T-helper 1 cell (primary cell): Measurements from ENCODE around the gene TBC1D9B.
"Not testable (repeated sequence)": the region's sequence is repeated elsewhere in the genome, so short reads cannot be mapped to it uniquely, and the experiment has no call there.

Experiments used
- DNase-seq, 5 donors: peaks; one replicate each; pipeline ENCODE4 v3.0.0-alpha.2; 2012 to 2020

The TBC1D9B gene

DNA sequence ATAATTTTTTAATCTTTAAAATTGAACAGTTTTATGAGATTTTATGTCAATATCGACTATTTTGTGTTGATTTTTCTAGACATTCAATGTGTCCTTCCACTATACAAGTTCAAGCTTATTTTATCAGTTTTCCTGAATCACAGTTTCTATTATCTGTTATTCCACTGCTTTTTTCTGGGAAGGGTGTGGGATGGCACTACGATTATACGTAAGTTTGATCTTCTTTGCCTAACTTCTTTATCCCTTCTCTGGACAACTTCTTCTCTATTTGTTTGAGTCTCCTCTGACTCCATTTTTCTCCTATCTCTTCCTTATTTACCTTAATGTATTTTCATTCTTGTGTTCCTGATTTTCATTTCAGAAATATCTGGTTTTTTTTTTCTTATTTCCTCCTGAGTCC lies 24.5 kb downstream of the TBC1D9B start:
- no peak for DNase-seq

DNA sequence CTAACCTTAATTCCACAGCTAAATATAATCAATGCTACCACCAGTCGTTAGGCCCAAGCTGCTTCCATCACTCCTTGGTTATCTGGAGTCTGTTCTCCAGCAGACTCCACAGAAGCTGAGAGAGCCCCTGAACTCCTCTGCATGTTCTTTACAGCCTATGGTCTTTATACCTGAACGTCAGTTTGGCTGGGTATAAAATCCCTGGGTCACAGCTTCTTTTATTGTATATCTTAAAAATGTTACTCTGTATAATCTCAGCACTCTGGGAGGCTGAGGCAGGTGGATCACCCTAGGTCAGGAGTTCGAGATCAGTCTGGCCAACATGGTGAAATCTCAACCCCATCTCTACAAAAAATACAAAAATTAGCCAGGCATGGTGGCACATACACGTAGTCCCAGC lies 25.4 kb downstream of the TBC1D9B start:
- DNase-seq = no peak

DNA sequence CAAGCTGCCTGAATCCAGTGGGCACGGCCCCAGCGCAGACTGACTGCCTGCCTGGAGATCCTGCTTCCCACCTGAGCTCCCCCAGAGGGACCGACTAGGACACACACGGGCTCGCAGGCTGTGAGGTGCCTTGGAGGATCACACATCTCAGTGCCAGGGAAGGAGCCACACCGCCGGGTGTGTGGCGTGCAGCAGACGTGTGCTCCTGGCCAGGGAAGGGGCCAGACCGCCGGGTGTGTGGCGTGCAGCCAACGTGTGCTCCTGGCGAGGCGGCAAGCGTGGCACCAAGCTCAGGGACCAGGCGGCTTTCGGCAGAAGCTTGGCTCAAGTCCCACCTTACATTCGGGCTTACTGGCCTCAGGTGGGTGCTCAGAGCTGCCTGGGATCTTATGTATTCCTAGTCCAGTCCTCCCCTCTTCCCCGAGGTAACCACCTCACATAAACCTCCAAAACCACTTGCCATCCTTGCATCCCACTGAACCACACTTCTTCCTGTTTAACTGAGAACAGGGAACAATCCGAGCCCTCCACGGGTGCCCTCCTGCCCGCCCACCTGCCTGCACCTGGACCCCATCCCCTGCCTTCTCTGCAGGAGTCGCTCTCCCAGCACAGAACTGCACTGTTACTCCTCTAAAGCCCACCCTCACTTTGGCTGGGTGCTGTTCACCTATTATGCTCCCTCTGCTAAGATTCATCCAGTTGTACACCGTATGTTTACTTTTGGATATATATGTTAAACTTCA lies 26.7 kb downstream of the TBC1D9B start:
- no peak for DNase-seq

DNA sequence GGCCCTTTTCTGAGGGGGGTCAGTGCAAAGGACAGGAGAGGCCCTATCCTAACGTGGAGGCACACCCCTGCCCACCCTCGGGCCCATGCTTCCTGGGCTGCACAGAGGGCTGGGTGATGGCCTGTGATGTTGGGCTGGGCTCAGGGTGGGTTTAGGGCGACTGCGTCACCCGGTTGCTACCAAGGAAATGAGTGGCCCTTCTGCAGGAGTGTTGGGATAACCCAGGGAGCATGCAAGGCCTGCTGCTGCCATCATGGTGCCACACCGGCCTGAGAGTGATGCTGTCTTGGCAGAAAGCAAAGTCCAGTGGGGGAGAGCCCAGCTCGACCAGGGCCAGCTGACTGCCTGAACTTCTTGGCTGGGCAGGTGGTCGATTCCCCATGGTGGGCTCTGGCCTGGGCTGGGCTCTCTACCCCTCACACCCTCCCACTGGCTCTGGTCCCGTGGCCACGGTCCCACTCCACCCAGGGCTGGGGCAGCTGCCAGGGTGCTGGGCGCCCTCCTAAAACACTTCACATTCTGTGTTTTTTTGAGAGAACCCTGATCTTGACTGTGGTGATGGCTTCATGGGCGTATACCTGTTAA lies 27.5 kb downstream of the TBC1D9B start:
- no peak for DNase-seq

DNA sequence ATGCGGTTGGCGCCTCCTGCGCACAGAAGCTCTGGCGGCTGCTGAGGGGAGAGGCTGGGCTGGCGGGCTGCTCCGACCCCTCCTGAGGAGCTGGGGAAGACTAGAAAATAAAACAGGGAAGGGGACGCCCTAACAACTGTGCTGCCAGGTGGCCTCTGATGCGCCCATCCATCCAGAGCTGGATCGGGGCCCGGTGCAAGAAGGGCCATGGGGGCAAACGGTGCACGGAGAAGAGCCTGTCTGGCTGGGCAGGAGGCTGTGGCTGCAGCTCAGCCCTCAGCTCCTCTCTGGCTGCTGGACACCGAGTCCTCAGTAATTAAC lies 28.0 kb downstream of the TBC1D9B start:
- no peak for DNase-seq

DNA sequence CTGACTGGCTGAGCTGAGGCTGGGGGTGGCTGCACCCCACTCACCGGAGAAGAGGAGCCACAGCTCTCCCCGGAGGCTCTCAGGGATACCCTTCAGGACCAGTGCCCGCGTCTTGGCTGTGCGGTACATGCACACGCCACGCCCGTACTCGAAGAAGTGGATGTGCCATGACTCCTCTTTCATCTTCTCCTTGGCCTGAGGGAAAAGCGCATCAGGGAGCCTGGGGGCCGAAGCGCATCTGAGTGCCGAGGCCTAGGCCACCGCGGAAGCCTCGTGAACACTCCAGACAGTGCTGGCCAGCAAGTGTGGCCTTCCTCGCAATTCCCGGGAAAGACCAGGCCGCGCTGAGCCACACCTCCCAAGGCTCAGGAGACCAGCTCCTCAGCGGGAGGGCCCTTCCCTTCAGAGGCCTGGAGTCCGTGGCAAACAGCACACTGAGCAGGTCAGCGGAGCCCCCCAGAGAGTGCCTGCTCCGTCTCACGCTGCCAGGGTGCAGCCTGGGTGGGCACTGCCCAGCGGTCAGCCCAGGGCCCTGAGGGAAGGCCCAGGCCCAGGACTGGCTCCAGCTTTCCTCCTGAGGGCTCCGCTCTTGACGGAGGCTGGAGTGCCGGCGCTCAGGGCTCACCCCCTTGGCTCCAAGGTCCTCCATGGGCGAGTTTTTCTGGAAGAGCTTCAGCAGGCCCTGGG lies 28.6 kb downstream of the TBC1D9B start:
- DNase-seq = no peak

DNA sequence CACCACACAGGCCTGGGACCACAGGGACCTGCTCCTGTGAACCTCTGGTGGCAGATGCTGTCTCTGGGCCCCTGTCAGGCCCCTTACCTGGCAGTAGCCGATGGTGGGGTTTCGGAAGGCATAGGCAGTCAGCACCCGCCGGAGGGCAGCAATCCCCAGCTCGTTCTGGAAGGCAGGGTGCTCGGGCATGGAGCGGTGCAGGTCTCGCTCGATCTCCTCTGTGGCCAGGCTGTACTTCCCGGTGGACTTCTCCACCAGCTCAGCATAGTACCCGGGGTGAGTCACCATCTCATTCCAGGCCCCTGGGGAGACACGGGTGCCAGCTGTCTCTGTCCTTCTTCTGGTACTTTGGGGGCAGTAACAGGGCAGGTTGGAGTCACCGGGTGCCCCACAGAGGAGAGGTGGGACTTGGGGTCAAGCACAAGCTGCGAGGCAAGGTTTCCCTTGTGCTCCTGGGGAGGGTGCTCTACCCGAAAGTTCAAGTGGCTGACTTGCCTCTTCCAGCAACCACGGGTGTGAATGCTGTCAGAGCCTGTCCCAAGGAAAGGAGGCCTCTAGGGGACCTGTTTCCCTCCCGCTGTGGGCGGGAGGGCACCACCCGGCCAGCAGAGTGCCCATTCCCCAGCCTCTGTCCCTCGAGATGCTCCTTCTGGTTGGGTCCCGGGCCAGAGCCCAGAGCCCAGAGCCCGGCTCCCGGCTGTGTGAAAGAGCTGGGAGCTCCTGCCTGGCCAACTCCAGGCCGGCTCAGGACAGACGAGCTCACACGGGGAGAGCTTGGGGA lies 29.3 kb downstream of the TBC1D9B start:
- no peak for DNase-seq

DNA sequence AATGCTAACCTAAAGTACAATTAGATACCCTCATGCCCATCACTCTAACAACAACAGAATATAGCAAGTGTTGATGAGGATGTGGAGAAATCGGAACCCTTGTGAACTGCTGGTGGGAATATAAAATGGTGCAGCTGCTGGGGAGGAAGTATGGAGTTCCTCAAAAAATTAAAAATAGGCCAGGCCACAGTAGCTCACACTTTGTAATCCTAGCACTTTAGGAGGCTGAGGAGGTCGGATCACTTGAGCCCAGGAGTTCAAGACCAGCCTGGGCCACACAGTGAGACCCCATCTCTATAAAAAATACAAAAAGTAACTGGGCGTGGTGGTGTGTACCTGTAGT lies 31.1 kb downstream of the TBC1D9B start:
- no peak for DNase-seq

DNA sequence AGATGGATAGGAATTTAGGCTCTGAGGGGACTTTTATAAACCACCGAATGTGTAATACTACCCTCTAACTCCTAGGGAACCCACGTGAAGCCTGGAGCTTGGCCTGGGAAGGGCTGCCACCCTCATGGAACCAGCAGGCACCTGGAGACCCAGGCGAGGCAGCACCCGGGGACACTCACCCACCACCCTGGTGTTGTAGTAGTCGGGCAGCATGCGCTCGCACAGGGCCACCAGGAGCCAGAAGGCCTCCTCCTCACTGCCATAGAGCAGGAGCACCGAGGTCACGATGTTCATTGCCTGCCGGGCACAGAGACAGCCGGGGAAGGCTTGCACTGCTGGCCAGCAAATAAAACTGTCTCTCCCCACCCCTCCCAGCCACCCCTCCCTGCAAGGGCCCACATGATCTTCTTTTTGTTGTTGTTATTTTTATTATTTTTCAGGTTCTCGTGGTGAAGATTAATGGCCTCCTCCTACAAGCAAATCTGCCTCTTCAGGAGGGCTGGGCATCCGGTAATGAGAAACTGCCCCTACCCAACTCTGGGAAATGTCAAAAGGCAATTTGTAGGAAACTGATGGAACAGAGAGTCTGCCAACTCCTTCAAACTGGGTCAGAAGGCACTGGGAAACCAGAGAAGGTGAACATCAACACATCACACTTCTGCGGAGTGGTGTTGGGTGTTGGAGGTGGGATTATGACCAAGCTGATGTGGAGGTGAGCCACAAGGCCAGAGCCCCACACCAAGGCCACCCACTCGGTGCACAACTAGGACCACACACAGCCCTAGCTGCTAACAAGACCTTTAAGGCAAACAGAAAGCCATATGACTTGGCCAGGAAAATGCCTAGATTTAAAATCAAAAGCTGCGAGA lies 31.7 kb downstream of the TBC1D9B start:
- no peak for DNase-seq

DNA sequence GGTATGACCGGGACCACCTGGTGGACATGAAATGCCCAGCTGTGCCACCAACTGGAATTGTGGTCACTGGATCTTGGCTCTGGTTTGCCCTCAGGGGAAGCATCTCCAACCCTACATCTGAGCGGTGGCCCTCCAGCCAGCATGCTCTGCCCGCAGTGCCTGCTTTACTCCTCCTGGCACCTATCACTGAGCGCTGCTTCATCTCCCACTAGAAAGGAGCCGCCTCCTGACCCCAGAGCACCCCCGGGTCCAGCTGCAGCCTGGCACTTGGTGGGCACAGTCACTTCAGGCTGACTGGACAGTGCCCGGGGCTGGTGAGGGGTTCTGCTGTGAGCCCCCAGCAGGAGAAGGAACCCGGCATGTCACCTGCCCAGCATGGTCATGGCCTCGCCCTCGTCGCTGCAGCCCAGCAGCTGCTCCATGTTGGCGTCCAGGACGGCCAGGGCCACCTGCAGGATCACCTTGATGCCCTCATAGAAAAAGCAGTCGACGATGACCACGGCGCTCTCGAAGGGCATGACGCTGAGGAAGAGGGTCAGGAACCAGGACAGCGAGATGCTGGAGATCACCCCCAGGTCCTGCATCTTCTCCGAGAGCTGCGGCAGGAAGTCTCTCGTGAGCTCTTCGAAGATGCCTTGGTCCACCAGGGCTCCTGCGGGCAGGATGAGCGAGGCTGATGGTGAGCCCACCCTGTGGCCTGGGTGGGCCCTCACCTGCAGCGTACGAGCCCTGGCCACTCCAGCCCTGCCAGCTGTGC lies 33.0 kb downstream of the TBC1D9B start:
- DNase-seq = no peak

DNA sequence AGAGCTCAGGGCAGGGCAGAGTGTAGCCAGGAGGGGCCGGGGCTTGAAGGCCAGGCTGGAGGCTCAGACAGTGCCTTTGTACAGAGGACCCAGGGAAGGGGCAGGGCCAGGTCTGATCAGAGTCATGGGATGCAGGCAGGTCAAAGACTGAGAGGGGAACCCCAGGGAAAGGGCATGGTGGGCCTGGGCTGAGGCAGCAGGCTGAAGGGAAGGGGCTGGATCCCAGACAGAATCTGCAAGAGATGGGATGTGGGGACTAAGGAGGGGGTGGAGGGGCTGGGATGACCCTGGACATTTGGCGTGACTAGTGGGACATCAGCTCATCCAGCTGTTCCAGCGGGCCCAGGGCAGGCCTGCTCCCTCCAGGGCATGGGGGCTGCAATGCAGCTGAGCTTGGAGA lies 33.6 kb downstream of the TBC1D9B start:
- DNase-seq = no peak

DNA sequence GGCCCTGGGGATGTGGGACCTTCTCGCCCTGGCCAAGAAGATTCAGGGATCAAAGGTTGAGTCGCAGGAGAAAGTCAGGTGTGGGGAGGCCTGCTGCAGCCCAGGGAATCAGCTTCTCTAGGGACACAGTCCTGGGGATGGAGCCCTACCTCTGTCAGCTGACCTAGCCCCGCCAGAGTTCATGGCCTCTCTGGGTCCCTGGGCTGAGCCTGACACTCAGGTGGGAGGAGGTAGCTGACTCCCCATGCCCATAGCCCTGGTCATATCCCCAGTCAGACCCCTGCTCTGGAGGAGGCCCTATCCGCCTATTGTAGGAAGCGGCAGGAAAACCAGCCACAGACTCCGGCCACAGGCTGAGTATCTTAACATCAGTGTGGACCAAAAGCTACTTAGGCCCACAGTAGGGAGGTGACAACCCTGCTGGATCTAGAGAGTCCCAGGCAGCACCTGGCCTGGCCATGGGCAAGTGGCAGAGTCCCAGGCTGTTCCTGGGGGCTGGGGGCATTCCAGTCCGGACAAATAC lies 34.0 kb downstream of the TBC1D9B start:
- DNase-seq = no peak

DNA sequence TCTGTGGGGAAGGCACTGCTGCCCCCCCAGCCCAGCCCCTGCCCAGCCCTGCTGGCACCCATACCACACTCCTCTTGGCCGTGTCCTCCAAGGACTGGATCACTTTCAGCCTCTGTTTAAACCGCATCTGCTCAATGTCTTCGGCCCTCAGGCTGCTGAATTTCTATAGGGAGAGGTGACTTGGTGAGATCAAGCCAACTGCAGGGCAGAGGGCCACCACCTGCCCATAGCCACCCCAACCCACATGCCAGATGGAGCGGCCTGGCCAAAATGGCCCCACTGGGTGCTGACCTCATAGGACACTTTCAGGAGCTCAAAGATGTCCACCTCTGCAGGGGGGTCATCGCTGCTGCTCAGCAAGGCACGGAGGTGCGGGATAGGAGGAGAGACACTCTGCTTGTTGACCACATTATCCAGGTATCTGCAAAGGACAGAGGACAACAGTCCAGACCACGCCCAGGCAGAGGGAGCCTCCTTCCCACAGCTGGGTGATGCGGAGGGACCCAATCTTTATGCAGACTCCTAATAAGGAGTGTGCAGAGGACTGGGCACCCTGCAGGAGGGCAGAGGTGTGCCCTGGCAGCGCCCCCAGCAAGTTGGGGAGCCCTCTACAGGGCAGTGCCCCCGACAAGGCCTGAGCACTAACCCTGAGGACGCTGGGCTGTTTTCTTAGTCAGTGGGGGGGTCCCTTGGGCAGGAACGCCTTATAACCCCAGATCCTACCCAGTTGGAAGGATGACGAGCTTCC lies 34.7 kb downstream of the TBC1D9B start:
- no peak for DNase-seq

DNA sequence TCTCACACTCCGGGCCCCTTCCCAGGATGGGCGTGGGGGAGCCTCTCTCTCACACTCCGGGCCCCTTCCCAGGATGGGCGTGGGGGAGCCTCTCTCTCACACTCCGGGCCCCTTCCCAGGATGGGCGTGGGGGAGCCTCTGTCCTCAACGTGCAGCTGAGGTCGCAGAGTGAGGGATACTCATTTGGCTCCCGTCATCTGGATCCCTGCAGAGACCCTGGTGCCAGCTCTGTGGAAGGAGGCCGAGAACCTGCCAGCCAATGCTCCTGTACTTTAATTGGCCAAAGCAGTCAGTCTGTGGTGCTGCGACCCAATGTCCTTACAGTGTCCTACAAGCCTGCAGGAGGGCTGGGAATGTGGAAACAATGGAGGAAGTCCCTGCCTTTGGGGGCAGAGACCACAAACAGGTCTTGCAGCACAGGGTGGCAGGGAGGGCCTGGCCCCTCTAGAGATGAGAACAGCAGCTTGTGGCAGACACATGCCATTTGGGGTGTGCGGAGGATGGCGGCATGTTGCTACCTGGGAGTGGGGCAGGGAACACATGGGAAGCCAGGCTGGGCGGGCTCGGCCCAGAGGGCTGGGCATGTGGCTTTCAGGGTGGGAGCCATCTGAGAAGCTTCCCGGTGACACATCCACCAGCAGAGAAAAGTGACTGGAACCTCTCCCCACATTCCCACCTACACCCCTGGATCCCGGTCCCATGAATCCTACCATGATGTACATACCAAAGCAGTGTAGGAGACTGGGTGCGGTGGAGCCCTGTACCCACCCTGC lies 35.5 kb downstream of the TBC1D9B start:
- no peak for DNase-seq

DNA sequence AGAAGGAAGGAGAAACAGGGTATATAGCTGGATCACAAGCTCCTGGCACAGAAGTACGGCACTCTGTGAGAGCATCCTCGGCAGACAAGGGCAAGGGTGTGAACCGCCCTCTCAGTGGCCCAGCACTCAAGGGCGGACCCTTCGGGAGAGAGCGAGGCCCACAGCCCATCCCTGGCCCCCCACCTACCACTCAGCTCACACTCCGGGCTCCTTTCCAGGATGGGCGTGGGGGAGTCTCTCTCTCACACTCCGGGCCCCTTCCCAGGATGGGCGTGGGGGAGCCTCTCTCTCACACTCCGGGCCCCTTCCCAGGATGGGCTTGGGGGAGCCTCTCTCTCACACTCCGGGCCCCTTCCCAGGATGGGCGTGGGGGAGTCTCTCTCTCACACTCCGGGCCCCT lies 36.2 kb downstream of the TBC1D9B start:
- not testable (repeated sequence) for DNase-seq

DNA sequence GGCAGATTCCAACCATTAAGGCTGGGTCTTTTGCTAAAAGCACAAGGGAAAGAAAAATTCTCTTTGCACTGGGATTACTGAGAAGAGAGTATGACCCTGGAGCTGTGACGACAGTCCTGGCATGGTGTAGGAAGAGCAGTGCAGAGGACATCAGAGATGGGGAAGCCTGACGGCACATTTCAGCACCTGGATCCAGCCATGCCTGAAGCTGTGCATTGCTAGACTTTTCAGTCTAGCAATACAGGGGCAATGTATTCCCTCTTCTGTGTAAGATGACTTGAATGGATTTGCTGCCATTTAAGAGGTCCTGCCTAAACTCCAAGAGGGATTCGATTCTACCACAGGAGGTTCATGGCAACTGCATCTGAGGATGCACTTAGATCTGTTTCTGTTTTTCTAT lies 36.7 kb downstream of the TBC1D9B start:
- DNase-seq = no peak

DNA sequence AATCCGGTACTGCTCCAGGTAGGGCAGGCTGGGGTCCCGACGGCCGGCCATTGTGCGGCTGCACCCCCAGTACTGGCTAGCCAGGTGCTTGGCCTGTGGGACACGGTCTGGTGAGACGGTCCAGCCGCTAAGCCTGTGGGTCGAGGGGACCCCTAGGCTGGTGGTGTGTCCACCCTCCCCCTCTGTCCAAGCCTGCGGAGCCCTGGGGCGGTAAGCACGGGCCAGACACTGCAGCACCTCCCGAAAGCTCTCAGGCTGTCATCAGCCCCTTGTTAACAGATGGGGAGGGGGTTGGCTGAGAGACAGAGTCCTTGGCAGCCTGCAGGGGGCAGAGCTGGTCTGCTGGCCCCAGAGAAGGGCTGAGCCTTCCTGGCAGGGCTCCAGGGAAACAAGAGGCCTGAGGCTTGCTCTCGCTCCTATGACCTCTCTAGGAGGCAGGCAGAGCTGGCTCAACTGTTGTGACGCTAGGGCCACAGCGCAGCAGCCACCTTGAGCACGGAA lies 37.2 kb downstream of the TBC1D9B start:
- DNase-seq = no peak

DNA sequence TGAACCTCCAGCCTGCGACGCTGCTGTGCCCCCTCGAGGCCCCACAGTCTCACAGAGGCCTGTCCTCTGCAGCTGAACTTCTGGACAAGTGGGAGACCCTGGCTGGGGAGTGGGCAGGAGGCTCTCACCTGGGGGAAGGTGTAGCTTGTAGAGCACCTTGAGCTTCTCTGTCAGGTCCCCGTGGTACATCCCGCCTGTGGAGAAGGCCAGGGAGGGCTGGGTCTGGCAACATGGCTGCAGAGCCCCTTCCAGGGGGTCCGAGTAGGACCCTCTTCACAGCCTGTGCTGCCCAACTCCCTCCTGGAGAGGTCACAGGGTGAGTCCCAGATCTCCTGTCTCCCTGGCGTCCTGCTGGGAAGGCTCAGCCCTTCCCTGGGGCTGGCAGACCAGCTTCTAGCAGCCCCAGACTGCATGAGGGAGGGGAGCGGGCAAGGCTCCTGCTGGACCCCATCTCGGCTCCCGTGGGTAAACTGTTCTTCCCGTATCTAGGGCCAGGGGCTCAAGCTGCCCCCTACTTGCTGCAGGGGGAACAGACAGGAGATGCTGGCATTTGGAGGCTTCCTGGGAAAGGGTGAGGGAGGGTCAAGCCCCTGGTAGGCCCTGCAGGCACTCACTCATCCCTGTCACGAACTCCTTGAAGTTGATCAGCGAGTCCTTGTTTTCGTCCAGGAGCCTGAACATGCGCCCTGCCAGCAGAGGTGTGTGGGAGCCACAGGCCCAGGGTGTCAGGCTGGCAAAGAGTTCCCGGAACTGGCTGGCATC lies 37.9 kb downstream of the TBC1D9B start:
- no peak for DNase-seq

DNA sequence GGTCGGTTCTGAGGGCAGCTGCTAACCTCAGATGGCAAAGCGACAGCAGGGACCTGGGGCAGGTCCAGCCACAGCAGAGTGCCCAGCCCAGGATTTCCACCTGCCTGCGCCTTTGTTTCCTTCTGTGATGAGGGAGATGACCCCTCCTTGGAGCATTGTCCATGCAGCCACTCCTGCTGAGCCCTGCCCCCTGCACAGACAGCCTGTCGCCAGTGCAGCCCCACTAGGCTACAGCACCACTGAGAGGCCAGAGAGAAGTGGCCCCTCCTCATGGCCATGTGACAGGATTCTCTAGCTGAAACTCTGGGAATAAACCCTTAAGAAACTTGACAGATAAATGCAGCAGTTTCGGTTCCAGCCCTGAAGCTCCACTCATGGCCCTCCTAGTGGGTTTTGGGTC lies 38.6 kb downstream of the TBC1D9B start:
- no peak for DNase-seq
